Activated CD8-positive, alpha-beta memory T cell treated with anti-CD3 and anti-CD28 coated beads, Interleukin-2, amount 10 ng/mL, durations not matched to agents 7 days and 5 days (primary cell): ENCODE data around the gene KLHL6. TPM values are rescaled to one million over a fixed set of nuclear protein-coding genes. Genes with fewer than 3 reads are reported as not detected.

ENCODE experiments used
- ATAC-seq: fragments of 150-1000 bp; cut with Tn5 transposase; one replicate; pipeline ENCODE4 v1.10.0; 2021; ENCODE audit warnings: moderate library complexity
- CTCF ChIA-PET: fragments of 350-600 bp; sonication (Branson Sonifier 250); formaldehyde crosslinking; loops from one replicate; lab custom pipeline; 2021; ENCODE audit warnings: antibody characterized with exemption; lab: Charles Lee
- DNase-seq: peaks from one replicate; pipeline ENCODE4 v3.0.0-alpha.2; 2020
- H3K27ac Mint-ChIP-seq: one replicate; pipeline ENCODE4 v1.8.0; 2021; ENCODE audit warnings: mild to moderate bottlenecking, mixed read lengths
- H3K27me3 Mint-ChIP-seq: one replicate; pipeline ENCODE4 v1.8.0; 2021; ENCODE audit warnings: mixed read lengths
- H3K36me3 Mint-ChIP-seq: one replicate; pipeline ENCODE4 v1.8.0; 2021; ENCODE audit warnings: mild to moderate bottlenecking, mixed read lengths
- H3K4me1 Mint-ChIP-seq: one replicate; pipeline ENCODE4 v1.8.0; 2021; ENCODE audit warnings: mixed read lengths
- H3K4me3 Mint-ChIP-seq: one replicate; pipeline ENCODE4 v1.8.0; 2021; ENCODE audit warnings: mild to moderate bottlenecking, moderate library complexity, mixed read lengths
- H3K9me3 Mint-ChIP-seq: one replicate; pipeline ENCODE4 v1.8.0; 2022; ENCODE audit warnings: low read depth, mixed read lengths
- total RNA-seq, 2 experiments: library from RNA; stranded (reverse); gene quantifications; one replicate each; pipeline ENCODE4 v1.2.3, GENCODE V29; 2021

The KLHL6 gene
- total RNA-seq, 2 experiments from 2014 or later: 30.9 to 31.5 TPM

GRCh38 chr3:183437666-183438564 is 117.6 kb downstream of the KLHL6 start:
- Mint-ChIP-seq H3K27ac (peak overlapping the region; percentile 58), H3K9me3 (peaks cover 7% of the 10 kb centered on the region), H3K4me1 (peaks cover 53% of the 10 kb centered on the region), H3K27me3 (peaks cover 5% of the 10 kb centered on the region), H3K36me3 (peaks cover 7% of the 10 kb centered on the region), H3K4me3 (no peak overlapping the region)
- peak; percentile 41 for ATAC-seq
- CTCF ChIA-PET: interaction anchor here (1.2 to 1.7 kb wide), 3 partner anchors 9 to 447 kb away, joined by 3 to 7 read pairs (median 4); partner anchors contain the start of genes MCF2L2 and PARL
- DNase-seq: peak; percentile 52

Other genes starting within 250 kb of the KLHL6 start
- 10 to 100 TPM in 1 of 2 experiments, 1 to 10 TPM in 1; 6.0 to 11.4 TPM for gene MCF2L2, start 127.1 kb downstream of the KLHL6 start, total RNA-seq
- gene KLHL24, start 79.9 kb upstream of the KLHL6 start, total RNA-seq: 10 to 100 TPM; 14.4 to 16.9 TPM
- 10 to 100 TPM; 49.4 to 65.6 TPM for gene YEATS2, start 142.1 kb upstream of the KLHL6 start, total RNA-seq